Loucy (cell line): Measurements from ENCODE around the gene FBXO47.

Source experiments
- CTCF ChIP-seq: fragments of 200-600 bp; sonication (generic); conservative IDR thresholded peaks from 2 replicates; pipeline ENCODE4 v1.5.1; 2014; ENCODE audit warnings: mild to moderate bottlenecking, antibody characterized with exemption, low read length
- EZH2phosphoT487 ChIP-seq: fragments of 200-600 bp; IDR thresholded peaks from 2 replicates; pipeline ENCODE4 v1.6.1; 2018; ENCODE audit warnings: antibody characterized with exemption, mild to moderate bottlenecking, moderate library complexity, borderline replicate concordance

- TF ChIP-seq CTCF (no peak), EZH2phosphoT487 (no peak)
Observed at GRCh38 chr17:38908676-38909181, 58.5 kb downstream of the FBXO47 start.
